ENCODE results near the gene EMILIN2.

- no peak for TF ChIP-seq ZFP41 (tag by site-specific recombination; IDR thresholded peaks at IDR 0.05; ENCODE audit: borderline replicate concordance)
- no peak for TF ChIP-seq REPIN1 (tag by site-specific recombination; IDR thresholded peaks at IDR 0.05; ENCODE audit: low read depth)
- no peak for TF ChIP-seq CTCF (tag by site-specific recombination; IDR thresholded peaks at IDR 0.05)
- TF ChIP-seq ZNF560 (tag by site-specific recombination; IDR thresholded peaks at IDR 0.05; ENCODE audit: borderline replicate concordance) = no peak
- no peak for TF ChIP-seq ZNF223 (tag by site-specific recombination; IDR thresholded peaks at IDR 0.05)
- no peak for TF ChIP-seq ZNF610 (tag by site-specific recombination; IDR thresholded peaks at IDR 0.05; ENCODE audit: borderline replicate concordance)
- TF ChIP-seq ZNF274 (IDR thresholded peaks at IDR 0.05; ENCODE audit: low read length) = no peak
- TF ChIP-seq ZNF274 (tag by site-specific recombination; IDR thresholded peaks at IDR 0.05; ENCODE audit: borderline replicate concordance) = no peak
- no peak for TF ChIP-seq EGR2 (tag by site-specific recombination; IDR thresholded peaks at IDR 0.05; ENCODE audit: low read depth)
- TF ChIP-seq ZSCAN5A (tag by site-specific recombination; IDR thresholded peaks at IDR 0.05) = no peak
- TF ChIP-seq ZNF548 (tag by site-specific recombination; IDR thresholded peaks at IDR 0.05) = no peak
- no peak for TF ChIP-seq TCF7L2 (IDR thresholded peaks at IDR 0.05; ENCODE audit: borderline replicate concordance, low read depth, low read length)
- TF ChIP-seq ZNF335 (tag by site-specific recombination; conservative IDR thresholded peaks at IDR 0.05) = no peak
- TF ChIP-seq ZNF449 (tag by site-specific recombination; IDR thresholded peaks at IDR 0.05) = no peak
- no peak for TF ChIP-seq ZNF24 (tag by site-specific recombination; IDR thresholded peaks at IDR 0.05)
Measured at GRCh38 chr18:2960983-2961696, 114.3 kb downstream of the EMILIN2 start.

All from HEK293 (cell line).